Measurements from ENCODE around the gene RAB40B.

Gene RAB40B

DNA sequence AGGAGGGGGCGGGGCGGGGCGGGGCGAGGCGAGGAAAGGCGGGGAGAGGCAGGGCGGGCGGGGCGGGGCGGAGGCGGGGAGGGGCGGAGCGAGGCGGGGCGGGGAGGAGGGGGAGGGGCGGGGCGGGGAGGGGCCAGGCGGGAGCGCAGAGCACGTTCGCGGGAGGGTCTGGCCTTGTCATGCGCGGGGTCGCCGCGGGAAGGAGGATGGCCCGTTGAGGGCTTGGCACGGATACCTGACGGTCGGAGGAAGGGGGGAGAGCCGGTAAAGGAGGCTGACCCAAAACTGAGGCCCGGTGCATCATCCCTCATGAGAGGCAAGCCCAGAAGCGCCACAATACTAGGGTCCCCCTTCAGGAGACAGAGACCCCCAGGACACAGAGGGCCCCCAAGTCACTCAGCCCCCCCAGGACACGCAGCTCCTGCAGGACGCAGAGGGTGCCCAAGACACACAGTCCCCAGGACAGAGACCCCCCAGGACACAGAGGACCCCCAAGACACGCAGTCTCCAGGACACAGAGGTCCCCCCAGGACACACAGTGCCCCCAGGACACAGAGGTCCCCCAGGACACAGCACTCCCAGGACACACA is 49.7 kb downstream of the RAB40B start:
- DNase-seq (ENCODE audit: low read depth) = no peak

- peak; percentile 97 for DNase-seq (ENCODE audit: low read depth)
Observed at GRCh38 chr17:82648165-82648668, 50.3 kb downstream of the RAB40B start, which contains the start of gene WDR45B. WDR45B (minus strand) TSS chr17:82648444; CDS start chr17:82648340, 104 bp downstream.

GRCh38 chr17:82647593-82648164 is 50.8 kb downstream of the RAB40B start:
- DNase-seq (ENCODE audit: low read depth) = peak; percentile 35

- peak; percentile 27 for DNase-seq (ENCODE audit: low read depth)
Observed at GRCh38 chr17:82645516-82645915, 53.0 kb downstream of the RAB40B start.

- no peak for DNase-seq (ENCODE audit: low read depth)
Observed at GRCh38 chr17:82644148-82644547, 54.4 kb downstream of the RAB40B start.

GRCh38 chr17:82642022-82642421 is 56.5 kb downstream of the RAB40B start:
- no peak for DNase-seq (ENCODE audit: low read depth)

DNA sequence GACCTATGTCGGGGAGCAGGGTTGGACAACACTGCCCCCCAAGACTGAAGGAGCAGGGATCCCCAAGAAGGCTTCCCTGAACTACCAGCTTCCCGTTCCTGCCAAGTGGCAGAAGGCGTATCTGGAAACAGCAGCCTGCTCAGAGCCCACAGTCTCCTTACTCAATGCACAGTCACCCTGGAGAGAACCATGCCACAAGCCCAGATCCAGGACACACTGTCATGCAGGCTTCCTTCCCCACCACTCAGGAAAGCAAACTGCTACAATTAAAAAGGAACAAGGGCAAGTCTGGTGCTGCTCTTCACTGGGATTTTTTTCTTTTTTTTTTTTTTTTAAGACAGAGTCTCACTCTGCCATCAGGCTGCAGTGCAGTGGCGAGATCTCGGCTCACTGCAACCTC is 58.5 kb downstream of the RAB40B start:
- no peak for DNase-seq (ENCODE audit: low read depth)

DNA sequence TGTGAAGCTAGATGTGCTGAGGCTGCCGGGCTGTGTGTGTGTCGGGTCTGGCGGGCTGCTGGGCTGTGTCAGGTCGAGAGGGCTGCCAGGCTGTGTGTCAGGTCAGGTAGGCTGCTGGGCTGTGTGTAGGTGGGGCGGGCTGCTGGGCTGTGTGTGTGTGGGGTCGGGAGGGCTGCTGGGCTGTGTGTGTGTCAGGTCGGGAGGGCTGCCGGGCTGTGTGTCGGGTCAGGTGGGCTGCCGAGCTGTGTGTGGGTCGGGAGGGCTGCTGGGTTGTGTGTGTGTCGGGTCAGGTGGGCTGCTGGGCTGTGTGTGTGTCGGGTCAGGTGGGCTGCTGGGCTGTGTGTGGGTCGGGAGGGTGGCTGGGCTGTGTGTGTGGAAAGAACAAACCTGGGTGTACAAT is 58.9 kb downstream of the RAB40B start:
- DNase-seq (ENCODE audit: low read depth) = no peak

- DNase-seq (ENCODE audit: low read depth) = peak; percentile 32
Observed at GRCh38 chr17:82638183-82638773, 60.2 kb downstream of the RAB40B start.

GRCh38 chr17:82636626-82637598 is 61.6 kb downstream of the RAB40B start:
- no peak for DNase-seq (ENCODE audit: low read depth)

DNA sequence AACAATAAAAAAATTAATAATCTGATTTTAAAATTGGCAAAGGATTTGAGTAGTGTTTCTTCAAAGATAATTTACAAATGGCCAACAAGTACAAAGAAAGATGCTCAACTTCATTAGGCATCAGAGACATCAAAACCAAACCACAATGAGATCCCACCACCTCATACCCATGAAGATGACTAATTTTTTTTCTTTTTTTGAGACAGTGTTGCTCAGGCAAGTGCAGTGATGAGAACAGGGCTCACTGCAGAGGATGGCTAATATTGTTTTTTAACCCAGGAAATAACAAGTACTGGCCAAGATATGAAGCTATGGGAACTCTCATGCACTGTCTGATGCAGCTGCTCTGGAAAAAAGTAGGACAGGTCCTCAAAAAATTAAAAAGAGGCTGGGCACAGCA is 65.2 kb downstream of the RAB40B start:
- DNase-seq (ENCODE audit: low read depth) = no peak

DNA sequence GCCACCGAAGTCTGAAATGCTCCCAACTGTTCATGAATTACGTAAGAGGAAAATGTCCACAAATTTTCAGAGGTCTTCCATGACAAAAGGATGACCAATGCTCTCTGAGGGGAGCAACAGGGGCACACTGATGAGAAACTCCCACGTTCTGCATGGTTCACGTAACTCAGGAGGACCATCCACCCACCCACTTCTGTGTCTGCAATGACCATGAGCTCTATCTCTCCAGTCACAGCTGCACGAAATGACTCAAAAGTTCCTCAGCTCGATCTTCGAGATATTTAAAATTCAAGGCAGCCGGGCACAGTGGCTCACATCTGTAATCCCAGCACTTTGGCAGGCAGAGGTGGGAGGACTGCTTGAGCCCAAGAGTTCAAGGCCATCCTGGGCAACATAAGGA is 66.0 kb downstream of the RAB40B start:
- no peak for DNase-seq (ENCODE audit: low read depth)

- no peak for DNase-seq (ENCODE audit: low read depth)
Observed at GRCh38 chr17:82631544-82631943, 67.0 kb downstream of the RAB40B start.

DNA sequence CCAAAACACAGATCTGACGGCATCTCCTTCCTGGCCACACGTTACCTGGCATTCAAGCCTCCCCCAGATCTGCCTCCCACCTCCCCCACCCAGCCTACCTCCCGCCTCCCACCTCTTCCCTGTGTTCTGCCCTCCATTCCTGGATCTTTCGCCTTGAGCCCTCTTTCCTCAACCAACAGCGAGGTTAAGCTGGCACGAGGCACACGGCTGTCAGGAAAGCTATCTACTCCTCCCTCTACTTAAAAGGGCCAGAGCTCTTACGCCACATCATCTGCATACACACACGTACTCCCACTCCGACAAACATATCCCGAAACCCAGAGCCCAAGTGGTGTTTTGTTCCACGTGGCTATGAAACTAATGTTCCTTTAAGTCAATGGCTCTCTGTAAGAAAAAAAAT is 68.3 kb downstream of the RAB40B start:
- DNase-seq (ENCODE audit: low read depth) = no peak

DNA sequence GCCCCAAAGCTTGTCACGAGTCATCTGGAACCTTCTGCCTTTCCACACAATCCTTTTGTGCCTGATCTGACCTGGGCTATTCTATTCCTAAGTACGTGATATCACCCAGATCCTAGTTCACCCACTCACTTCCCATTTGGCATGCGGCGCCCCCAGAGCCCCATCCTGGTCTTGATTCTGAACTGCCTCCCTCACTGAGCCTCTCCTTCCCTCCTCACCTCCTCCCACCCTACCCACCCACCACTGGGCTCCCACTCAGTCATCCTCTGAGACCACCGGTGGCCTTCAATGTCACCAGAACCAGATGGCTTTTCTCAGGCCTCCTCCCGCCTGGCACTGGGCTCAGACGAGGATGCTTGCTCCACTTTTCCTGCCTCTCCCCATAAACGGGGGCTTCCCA is 68.8 kb downstream of the RAB40B start:
- no peak for DNase-seq (ENCODE audit: low read depth)

GRCh38 chr17:82627405-82627804 is 71.1 kb downstream of the RAB40B start:
- no peak for DNase-seq (ENCODE audit: low read depth)

DNA sequence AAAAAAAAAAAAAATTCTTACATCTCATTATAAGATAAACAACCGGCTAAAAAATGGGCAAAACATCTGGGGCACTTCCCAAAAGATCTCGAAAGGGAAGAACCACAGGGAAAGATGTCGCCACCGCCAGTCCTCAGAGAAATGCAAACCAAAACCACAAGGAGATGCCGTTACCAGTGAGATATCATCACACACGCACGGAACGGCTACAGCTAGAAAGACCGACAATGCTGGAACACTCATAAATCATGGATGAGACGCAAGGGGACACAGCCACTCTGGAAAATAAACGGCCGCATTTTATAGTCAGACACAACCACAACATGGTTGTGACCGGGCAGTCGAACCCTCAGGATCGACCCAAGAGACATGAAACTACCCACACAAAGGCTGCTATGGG is 74.8 kb downstream of the RAB40B start:
- no peak for DNase-seq (ENCODE audit: low read depth)

DNA sequence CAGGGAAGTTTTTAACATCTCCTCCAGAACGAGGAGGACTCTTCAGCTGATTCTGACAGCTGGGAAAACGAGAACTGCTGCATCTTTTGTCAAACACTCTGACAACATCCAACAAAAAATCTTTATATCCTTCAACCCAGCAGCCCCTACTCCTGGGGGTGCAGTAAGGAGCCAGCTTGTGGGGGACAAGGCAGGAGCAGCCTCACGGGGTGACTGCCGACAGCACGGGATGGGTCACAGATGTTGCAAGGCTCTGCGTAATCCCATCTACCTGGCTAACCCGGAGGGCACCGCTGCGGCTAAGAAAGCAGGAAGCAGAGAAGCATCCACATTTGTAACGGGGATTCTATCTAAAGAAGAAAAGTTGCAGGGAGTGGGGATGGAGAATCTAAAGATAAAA is 78.9 kb downstream of the RAB40B start:
- DNase-seq (ENCODE audit: low read depth) = no peak

- no peak for DNase-seq (ENCODE audit: low read depth)
Observed at GRCh38 chr17:82619211-82619610, 79.3 kb downstream of the RAB40B start.

DNA sequence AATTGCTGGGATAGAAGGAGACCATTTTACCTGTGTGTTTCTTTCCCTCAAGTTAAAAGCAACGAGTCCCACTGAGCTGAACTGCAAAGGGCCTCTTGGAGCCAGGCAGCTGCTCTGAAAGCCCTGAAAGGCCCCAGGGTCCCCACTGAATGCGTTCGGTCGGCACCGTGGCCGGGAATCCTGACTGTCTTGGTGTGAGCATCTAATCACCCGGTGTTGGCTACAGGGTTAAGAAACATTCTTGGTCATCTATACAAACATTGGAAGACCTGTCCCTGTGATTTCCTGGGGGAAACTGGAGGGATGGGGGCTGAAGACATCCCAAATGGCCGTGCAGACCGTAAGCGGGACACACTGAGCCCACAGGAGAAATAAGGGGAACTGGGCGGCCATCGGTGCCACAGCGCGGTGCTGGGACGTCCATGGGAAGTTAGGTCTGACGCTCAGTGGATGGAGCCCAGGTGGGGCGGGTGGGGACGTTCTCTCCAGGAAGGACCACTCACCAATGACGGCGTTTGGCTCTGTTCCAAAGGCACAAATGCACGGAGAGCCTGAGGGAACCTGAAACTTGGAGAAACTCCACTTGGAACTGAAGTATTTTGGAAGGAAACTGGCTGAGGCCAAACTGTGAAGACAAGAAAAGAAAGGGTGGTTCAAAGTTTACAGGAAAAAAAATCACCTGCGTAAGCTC is 82.3 kb downstream of the RAB40B start:
- no peak for DNase-seq (ENCODE audit: low read depth)

GRCh38 chr17:82615084-82616020 is 83.1 kb downstream of the RAB40B start:
- DNase-seq (ENCODE audit: low read depth) = no peak

All from EH (cell line).